Skeletal muscle satellite cell (primary cell): Measurements from ENCODE around the gene WFS1.

Experiments used
- H3K27me3 ChIP-seq: 2 replicates; pipeline ENCODE4 v1.7.0; 2013; ENCODE audit warnings: low read length; ENCODE audit not compliant: control insufficient read depth, insufficient read depth
- H3K36me3 ChIP-seq: 2 replicates; pipeline ENCODE4 v1.7.0; 2013; ENCODE audit warnings: mild to moderate bottlenecking, control low read depth, low read length; ENCODE audit not compliant: insufficient read depth
- H3K4me1 ChIP-seq: 2 replicates; pipeline ENCODE4 v1.7.0; 2013; ENCODE audit warnings: low read length; ENCODE audit not compliant: control insufficient read depth, insufficient read depth
- H3K4me2 ChIP-seq: 2 replicates; pipeline ENCODE4 v1.7.0; 2013; ENCODE audit warnings: mild to moderate bottlenecking, low read length
- H3K4me3 ChIP-seq: 2 replicates; pipeline ENCODE4 v1.7.0; 2013; ENCODE audit warnings: low read length
- H3K9ac ChIP-seq: 2 replicates; pipeline ENCODE4 v1.7.0; 2013; ENCODE audit warnings: mild to moderate bottlenecking, low read depth, low read length, moderate library complexity
- H3K9me3 ChIP-seq: replicated peaks from 2 replicates; pipeline ENCODE4 v1.7.0; 2013; ENCODE audit warnings: mild to moderate bottlenecking, control low read depth, low read length

WFS1 gene

GRCh38 chr4:6341696-6342095 lies 72.0 kb downstream of the WFS1 start:
- no peak overlapping the region for H3K4me3 ChIP-seq
- no peak overlapping the region for H3K4me2 ChIP-seq
- H3K4me1 ChIP-seq: peaks cover 17% of the 10 kb centered on the region
- no peaks in the 10 kb centered on the region for H3K36me3 ChIP-seq
- H3K27me3 ChIP-seq: peaks cover 23% of the 10 kb centered on the region
- H3K9ac ChIP-seq: no peak overlapping the region
- no peaks in the 10 kb centered on the region for H3K9me3 ChIP-seq

- H3K27me3 ChIP-seq: peaks cover 19% of the 10 kb centered on the region
- no peak overlapping the region for H3K9ac ChIP-seq
- H3K9me3 ChIP-seq: no peaks in the 10 kb centered on the region
- H3K4me3 ChIP-seq: no peak overlapping the region
- H3K36me3 ChIP-seq: no peaks in the 10 kb centered on the region
- H3K4me2 ChIP-seq: no peak overlapping the region
- H3K4me1 ChIP-seq: peaks cover 17% of the 10 kb centered on the region
Measured at GRCh38 chr4:6342530-6343293, 73.1 kb downstream of the WFS1 start.

- Histone ChIP-seq H3K4me3 (peak overlapping the region; percentile 1), H3K27me3 (peaks cover 16% of the 10 kb centered on the region), H3K4me1 (peaks cover 17% of the 10 kb centered on the region), H3K4me2 (peak overlapping the region; percentile 51), H3K9ac (peak overlapping the region; percentile 11), H3K36me3 (no peaks in the 10 kb centered on the region), H3K9me3 (no peaks in the 10 kb centered on the region)
Measured at GRCh38 chr4:6343939-6344408, 74.3 kb downstream of the WFS1 start.

DNA sequence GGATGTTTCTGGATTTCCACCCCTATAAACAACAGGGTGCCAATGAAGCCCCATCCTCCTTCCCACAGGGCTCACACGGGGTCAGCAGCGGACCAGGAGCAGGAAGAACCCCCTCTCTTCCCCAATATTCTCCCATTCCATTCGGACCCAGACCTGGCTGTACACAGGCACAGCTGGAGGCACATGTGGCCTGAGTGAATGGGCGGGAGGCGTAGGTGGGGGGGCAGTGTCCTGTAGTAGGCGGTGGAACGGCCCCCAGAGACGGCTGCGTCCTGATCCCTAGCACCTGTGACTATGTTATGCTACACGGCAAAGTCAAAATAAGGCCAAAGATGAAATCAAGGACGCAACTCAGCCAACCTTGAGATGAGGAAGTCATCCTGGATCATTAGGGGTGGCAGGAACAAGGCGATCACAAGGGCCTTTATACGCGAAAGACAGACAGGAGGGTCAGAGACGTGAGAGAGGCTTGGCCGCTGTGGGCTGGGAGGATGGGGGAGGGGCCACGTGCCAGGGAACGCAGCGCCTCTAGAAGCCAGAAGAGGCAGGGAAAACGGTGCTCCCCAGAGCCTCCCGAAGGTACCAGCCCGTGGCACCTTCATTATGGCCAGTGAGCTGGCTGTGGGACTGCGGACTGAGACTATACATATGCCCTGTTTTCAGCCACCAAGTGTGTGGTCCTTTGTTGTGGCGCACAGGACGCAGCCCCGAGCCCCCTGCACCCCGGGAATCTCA lies 75.6 kb downstream of the WFS1 start:
- Histone ChIP-seq H3K9ac (no peak overlapping the region), H3K36me3 (no peaks in the 10 kb centered on the region), H3K4me2 (no peak overlapping the region), H3K4me1 (peaks cover 24% of the 10 kb centered on the region), H3K4me3 (no peak overlapping the region), H3K9me3 (no peaks in the 10 kb centered on the region), H3K27me3 (peaks cover 23% of the 10 kb centered on the region)

- H3K4me2 ChIP-seq: no peak overlapping the region
- H3K27me3 ChIP-seq: peaks cover 24% of the 10 kb centered on the region
- no peak overlapping the region for H3K4me3 ChIP-seq
- no peaks in the 10 kb centered on the region for H3K36me3 ChIP-seq
- H3K9me3 ChIP-seq: no peaks in the 10 kb centered on the region
- H3K4me1 ChIP-seq: peaks cover 28% of the 10 kb centered on the region
- H3K9ac ChIP-seq: no peak overlapping the region
Measured at GRCh38 chr4:6345866-6346265, 76.2 kb downstream of the WFS1 start.

- Histone ChIP-seq H3K36me3 (no peaks in the 10 kb centered on the region), H3K9ac (no peak overlapping the region), H3K4me2 (no peak overlapping the region), H3K4me1 (peaks cover 28% of the 10 kb centered on the region), H3K27me3 (peaks cover 21% of the 10 kb centered on the region), H3K4me3 (no peak overlapping the region), H3K9me3 (no peaks in the 10 kb centered on the region)
Measured at GRCh38 chr4:6346373-6347110, 76.9 kb downstream of the WFS1 start.

DNA sequence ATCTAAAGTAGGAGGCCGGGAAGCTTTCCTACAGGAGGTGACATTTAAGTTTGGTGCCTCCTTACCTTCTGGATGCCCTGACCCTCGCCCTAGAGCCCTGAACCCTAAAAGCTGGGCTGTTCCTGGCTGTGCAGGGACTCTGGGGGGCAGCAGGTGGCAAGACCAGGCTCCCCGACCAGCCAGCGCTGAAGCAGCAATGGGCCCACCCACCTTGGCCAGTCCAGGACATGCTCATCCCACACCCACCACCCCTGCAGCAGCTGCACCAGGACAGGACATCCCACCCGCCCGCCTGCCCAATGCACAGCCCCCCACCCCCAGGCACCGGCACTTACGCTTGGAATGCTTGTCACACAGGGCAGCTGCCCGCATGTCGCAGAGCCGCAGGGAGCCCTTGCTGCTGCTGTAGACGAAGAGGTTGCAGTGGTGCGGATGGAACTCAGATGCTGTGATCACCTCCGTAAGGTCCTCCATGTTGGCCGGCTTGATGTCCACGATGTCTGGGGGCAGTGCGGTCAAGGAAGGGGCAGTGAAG lies 77.9 kb downstream of the WFS1 start:
- peaks cover 28% of the 10 kb centered on the region for H3K4me1 ChIP-seq
- no peak overlapping the region for H3K4me2 ChIP-seq
- peaks cover 25% of the 10 kb centered on the region for H3K27me3 ChIP-seq
- H3K4me3 ChIP-seq: no peak overlapping the region
- no peaks in the 10 kb centered on the region for H3K36me3 ChIP-seq
- H3K9me3 ChIP-seq: no peaks in the 10 kb centered on the region
- H3K9ac ChIP-seq: no peak overlapping the region

GRCh38 chr4:6348408-6348807 lies 78.8 kb downstream of the WFS1 start:
- Histone ChIP-seq H3K4me2 (no peak overlapping the region), H3K9me3 (no peaks in the 10 kb centered on the region), H3K4me1 (peaks cover 24% of the 10 kb centered on the region), H3K4me3 (no peak overlapping the region), H3K27me3 (peaks cover 25% of the 10 kb centered on the region), H3K9ac (no peak overlapping the region), H3K36me3 (no peaks in the 10 kb centered on the region)

DNA sequence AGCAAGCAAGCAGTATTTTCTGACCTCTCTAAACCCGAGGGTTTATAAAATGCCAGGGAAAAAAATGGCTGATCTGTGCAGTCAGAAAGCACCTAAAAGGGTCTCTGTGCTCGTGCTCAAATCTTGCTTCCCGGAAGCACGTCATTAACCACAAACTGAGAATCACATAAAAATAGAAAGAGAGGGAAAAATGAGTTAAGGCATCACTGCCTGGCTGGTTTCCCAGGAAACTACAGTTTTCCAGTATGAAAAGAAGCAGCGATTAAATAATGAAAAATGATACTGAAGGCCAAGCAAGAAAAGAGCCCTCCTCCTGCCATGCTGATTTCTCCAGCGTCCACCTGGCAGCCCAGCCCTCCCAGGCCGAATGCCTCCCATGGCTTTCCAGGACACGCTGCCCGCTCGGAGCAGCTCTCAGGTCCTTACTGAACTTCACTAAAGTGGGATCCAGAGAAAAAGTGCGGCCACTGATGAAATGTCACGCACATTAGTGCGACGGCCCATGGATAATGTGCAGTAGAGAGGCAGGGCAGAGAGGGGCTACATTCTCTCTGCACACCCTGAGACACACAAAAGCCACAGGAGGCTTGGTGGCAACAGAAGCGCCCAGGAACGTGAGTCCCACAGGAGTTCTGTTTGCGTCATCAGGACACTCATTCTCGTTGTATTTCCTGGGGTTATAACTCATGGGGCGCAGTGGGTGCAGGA lies 80.4 kb downstream of the WFS1 start:
- no peak overlapping the region for H3K4me3 ChIP-seq
- H3K9me3 ChIP-seq: no peaks in the 10 kb centered on the region
- no peaks in the 10 kb centered on the region for H3K36me3 ChIP-seq
- H3K27me3 ChIP-seq: peaks cover 34% of the 10 kb centered on the region
- peak overlapping the region; percentile 28 for H3K4me2 ChIP-seq
- H3K4me1 ChIP-seq: peaks cover 11% of the 10 kb centered on the region
- peak overlapping the region; percentile 20 for H3K9ac ChIP-seq

GRCh38 chr4:6350646-6351045 lies 81.0 kb downstream of the WFS1 start:
- Histone ChIP-seq H3K4me1 (peaks cover 11% of the 10 kb centered on the region), H3K36me3 (no peaks in the 10 kb centered on the region), H3K4me3 (no peak overlapping the region), H3K4me2 (no peak overlapping the region), H3K27me3 (peaks cover 34% of the 10 kb centered on the region), H3K9ac (no peak overlapping the region), H3K9me3 (no peaks in the 10 kb centered on the region)
